Lower lobe of right lung (tissue), 2 donors: ENCODE data around the gene CTPS2. TPM values are rescaled to one million over a fixed set of nuclear protein-coding genes. Genes with fewer than 3 reads are reported as not detected.

Experiments
- ATAC-seq, 2 donors: fragments of 200-7000 bp; cut with Tn5 transposase; one replicate each; pipeline ENCODE4 v1.9.1; 2020 to 2022; ENCODE audit warnings: mild to moderate bottlenecking in 2 of 2, moderate library complexity in 2 of 2
- DNase-seq: peaks from one replicate; pipeline ENCODE4 v3.0.0-alpha.2; 2020
- H3K27ac ChIP-seq: fragments of 200-600 bp; one replicate; pipeline ENCODE4 v1.8.0; 2022
- H3K27me3 ChIP-seq: fragments of 200-600 bp; one replicate; pipeline ENCODE4 v1.8.0; 2022; ENCODE audit warnings: low read depth
- H3K36me3 ChIP-seq: fragments of 200-600 bp; one replicate; pipeline ENCODE4 v1.8.0; 2022; ENCODE audit warnings: mild to moderate bottlenecking
- H3K4me1 ChIP-seq: fragments of 200-600 bp; one replicate; pipeline ENCODE4 v1.8.0; 2022
- H3K4me3 ChIP-seq: fragments of 200-600 bp; one replicate; pipeline ENCODE4 v1.8.0; 2022; ENCODE audit warnings: mild to moderate bottlenecking
- H3K9me3 ChIP-seq: fragments of 200-600 bp; one replicate; pipeline ENCODE4 v1.8.0; 2022
- intact Hi-C: fragments of 100-400 bp; cut with DNase I; formaldehyde crosslinking; loops from one replicate; pipeline ENCODE4 v1.11.0; 2022
- total RNA-seq: library from RNA; stranded (reverse); fragmentation: NEBNext Ultra II Directional; extraction: Animal tissue kit (Norgen Biotek cat#: 25700); gene quantifications from one replicate; pipeline ENCODE4 v1.2.1, GENCODE V29; 2021
- TF ChIP-seq, protein P1 (sequence below): fragments of 200-600 bp; IDR thresholded peaks from one replicate; pipeline ENCODE4 v1.8.0; 2022; ENCODE audit warnings: antibody characterized with exemption, mild to moderate bottlenecking
- donor health status: DM: no; HTN: yes; CAD: no; lungs with severe emphysema.

CTPS2 gene
- total RNA-seq, 1 donor from 2014 or later = 11.3 TPM

DNA sequence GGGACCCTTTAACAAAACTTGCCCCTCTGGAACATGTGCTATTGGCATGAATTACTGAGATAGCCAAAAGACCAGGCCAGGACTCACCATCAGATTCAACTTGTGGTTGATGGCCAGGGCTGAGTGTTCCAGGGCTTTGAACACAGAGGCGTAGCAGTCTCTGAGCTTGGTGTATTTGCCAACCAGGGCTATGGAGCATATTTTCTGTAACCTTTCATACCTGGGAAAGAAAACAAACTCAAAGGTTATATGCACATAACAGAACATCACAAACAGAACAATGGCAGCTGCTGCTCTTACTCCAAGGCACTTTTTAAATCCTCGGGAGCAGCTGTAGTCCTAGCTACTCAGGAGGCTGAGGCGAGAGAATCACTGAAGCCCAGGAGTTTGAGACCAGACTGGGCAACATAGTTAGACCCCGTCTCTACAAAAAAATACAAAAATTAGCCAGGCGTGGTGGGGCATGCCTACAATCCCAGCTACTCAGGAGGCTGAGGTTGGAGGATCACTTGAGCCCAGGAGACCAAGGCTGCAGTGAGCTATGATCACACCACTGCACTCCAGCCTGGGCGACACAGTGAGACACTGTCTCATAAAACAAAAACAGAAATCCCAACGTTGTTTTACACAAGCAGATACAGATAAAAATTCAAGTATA is 29.3 kb downstream of the CTPS2 start:
- Histone ChIP-seq H3K4me3 (no peak overlapping the region), H3K27me3 (no peaks in the 10 kb centered on the region), H3K4me1 (no peaks in the 10 kb centered on the region), H3K36me3 (peaks cover 38% of the 10 kb centered on the region), H3K9me3 (no peaks in the 10 kb centered on the region), H3K27ac (no peak overlapping the region)
- intact Hi-C loops = no loop called here
- ATAC-seq = no peak
- TF ChIP-seq, protein P1, sequence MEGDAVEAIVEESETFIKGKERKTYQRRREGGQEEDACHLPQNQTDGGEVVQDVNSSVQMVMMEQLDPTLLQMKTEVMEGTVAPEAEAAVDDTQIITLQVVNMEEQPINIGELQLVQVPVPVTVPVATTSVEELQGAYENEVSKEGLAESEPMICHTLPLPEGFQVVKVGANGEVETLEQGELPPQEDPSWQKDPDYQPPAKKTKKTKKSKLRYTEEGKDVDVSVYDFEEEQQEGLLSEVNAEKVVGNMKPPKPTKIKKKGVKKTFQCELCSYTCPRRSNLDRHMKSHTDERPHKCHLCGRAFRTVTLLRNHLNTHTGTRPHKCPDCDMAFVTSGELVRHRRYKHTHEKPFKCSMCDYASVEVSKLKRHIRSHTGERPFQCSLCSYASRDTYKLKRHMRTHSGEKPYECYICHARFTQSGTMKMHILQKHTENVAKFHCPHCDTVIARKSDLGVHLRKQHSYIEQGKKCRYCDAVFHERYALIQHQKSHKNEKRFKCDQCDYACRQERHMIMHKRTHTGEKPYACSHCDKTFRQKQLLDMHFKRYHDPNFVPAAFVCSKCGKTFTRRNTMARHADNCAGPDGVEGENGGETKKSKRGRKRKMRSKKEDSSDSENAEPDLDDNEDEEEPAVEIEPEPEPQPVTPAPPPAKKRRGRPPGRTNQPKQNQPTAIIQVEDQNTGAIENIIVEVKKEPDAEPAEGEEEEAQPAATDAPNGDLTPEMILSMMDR = no peak
- no peak for DNase-seq

DNA sequence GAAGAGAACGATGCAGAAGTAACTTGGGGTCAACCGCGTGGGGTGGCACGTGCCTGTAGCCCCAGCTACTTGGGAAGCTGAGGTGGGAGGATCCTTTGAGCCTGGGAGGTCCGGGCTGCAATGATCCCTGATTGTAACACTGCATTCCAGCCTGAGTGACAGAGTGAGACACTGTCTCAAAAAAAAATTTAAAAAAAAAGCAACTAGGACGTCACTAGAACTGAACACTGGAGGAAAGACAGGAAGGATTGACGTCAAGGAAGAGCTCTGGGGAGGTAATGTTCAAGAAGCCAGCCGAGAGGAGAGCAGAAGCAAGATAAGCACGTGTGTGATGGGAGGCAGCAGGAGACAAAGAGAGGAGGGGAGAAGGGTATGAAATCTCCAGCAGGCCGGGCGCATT is 33.8 kb downstream of the CTPS2 start:
- DNase-seq = no peak
- TF ChIP-seq, protein P1 = no peak
- Histone ChIP-seq H3K36me3 (peaks cover 54% of the 10 kb centered on the region), H3K4me1 (no peaks in the 10 kb centered on the region), H3K9me3 (no peaks in the 10 kb centered on the region), H3K4me3 (no peak overlapping the region), H3K27ac (no peak overlapping the region), H3K27me3 (no peaks in the 10 kb centered on the region)
- intact Hi-C loops = no loop called here
- ATAC-seq = no peak

- no peak overlapping the region for H3K4me3 ChIP-seq
- no peaks in the 10 kb centered on the region for H3K27me3 ChIP-seq
- no peak overlapping the region for H3K27ac ChIP-seq
- H3K36me3 ChIP-seq = peaks cover 16% of the 10 kb centered on the region
- H3K9me3 ChIP-seq = no peaks in the 10 kb centered on the region
- TF ChIP-seq, protein P1 = no peak
- DNase-seq (no peak), ATAC-seq (no peak)
- no peaks in the 10 kb centered on the region for H3K4me1 ChIP-seq
- intact Hi-C loops = no loop called here
Measured at GRCh38 chrX:16671005-16671404, 41.5 kb downstream of the CTPS2 start.

DNA sequence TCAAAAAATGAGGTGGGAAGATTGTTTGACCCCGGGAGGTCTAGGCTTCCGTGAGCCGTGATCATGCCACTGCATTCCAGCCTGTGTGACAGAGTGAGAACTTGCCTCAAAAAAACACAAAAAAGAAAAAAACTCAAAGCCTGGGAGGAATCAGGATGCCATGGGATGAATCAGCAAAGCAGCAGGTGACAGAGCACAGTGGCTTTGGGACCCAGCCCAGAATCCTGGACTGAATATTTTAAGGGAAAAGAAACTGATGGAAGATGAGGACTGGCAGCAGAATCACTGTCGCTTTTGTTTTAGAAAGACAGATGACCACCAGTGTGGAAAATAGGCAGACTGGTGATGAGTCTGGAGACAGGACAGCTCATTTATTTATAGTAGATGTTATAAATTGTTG is 45.9 kb downstream of the CTPS2 start:
- H3K9me3 ChIP-seq = no peaks in the 10 kb centered on the region
- no peaks in the 10 kb centered on the region for H3K27me3 ChIP-seq
- intact Hi-C loops = no loop called here
- H3K4me1 ChIP-seq = no peaks in the 10 kb centered on the region
- no peak overlapping the region for H3K4me3 ChIP-seq
- TF ChIP-seq, protein P1 = no peak
- ATAC-seq = no peak
- H3K36me3 ChIP-seq = peaks cover 9% of the 10 kb centered on the region
- no peak for DNase-seq
- H3K27ac ChIP-seq = no peak overlapping the region

DNA sequence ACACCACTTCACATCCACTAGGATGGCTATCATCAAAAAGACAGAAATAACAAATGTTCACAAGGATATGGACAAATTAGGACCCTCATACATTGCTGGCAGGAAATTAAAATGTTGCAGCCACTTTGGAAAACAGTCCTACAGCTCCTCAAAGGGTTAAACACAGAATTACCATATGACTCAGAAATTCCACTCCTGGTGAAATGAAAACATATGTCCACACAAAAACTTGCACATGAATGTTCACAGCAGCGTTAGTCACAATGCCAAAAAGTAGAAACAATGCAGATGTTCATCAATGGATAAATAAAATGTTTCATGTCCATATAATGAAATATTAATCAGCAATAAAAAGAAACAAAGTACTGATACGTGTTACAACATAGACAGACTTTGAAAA is 47.4 kb downstream of the CTPS2 start:
- TF ChIP-seq, protein P1 = no peak
- no peak overlapping the region for H3K4me3 ChIP-seq
- no peaks in the 10 kb centered on the region for H3K27me3 ChIP-seq
- no peaks in the 10 kb centered on the region for H3K4me1 ChIP-seq
- H3K27ac ChIP-seq = no peak overlapping the region
- DNase-seq (no peak), ATAC-seq (no peak)
- no peaks in the 10 kb centered on the region for H3K9me3 ChIP-seq
- intact Hi-C loops = no loop called here
- peaks cover 9% of the 10 kb centered on the region for H3K36me3 ChIP-seq

- intact Hi-C loops = no loop called here
- Histone ChIP-seq H3K4me1 (no peaks in the 10 kb centered on the region), H3K27me3 (no peaks in the 10 kb centered on the region), H3K27ac (no peak overlapping the region), H3K36me3 (peaks cover 9% of the 10 kb centered on the region), H3K9me3 (no peaks in the 10 kb centered on the region), H3K4me3 (no peak overlapping the region)
- TF ChIP-seq, protein P1 = no peak
- no peak for ATAC-seq
- DNase-seq = no peak
Measured at GRCh38 chrX:16664626-16665025, 47.8 kb downstream of the CTPS2 start.
